ENCODE measurements around the gene AP3D1. TPM values are rescaled to one million over a fixed set of nuclear protein-coding genes. Genes with fewer than 3 reads are reported as not detected.

Gene AP3D1
- total RNA-seq, 1 experiment from 2014 or later, result 75.5 TPM

DNA sequence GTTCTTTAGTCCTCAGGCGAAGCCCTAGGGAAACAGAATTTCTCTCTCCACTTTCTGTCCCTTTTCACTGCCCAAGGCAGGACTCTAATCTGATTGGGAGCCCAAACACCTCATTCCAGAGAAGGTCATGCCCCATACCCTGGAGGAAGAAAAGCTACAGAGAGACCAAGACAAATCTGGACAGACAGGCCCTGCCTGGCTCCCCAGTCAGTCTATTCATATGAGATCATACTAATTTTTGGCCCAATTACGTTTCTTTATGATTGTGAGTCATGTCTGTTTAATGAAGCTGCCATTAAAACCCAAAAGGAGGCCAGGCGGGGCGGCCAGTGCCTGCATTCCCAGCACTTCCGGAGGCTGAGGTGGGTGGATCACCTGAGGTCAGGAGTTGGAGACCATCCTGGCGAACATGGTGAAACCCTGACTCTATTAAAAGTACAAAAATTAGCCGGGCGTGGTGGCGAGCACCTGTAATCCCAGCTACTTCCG, 3.3 kb upstream of the AP3D1 start:
- Histone ChIP-seq H3K4me2 (peak overlapping the region; percentile 58), H3K27ac (peak overlapping the region; percentile 88), H3K36me3 (ENCODE audit: low read depth) (no peaks in the 10 kb centered on the region), H3K27me3 (ENCODE audit: insufficient read depth, low read depth) (no peaks in the 10 kb centered on the region), H3F3A (ENCODE audit: insufficient read depth, low read depth) (peaks cover 24% of the 10 kb centered on the region), H3K79me2 (ENCODE audit: low read depth) (peaks cover 15% of the 10 kb centered on the region), H2AFZ (no peak overlapping the region), H4K20me1 (ENCODE audit: insufficient read depth) (peaks cover 4% of the 10 kb centered on the region), H3K9me2 (ENCODE audit: insufficient read depth) (no peaks in the 10 kb centered on the region), H3K9me3 (ENCODE audit: insufficient read depth, low read depth) (no peaks in the 10 kb centered on the region), H3K4me1 (replicated peaks; ENCODE audit: insufficient read depth) (peaks cover 40% of the 10 kb centered on the region), H3K4me3 (no peak overlapping the region)
- ChIA-PET POLR2A (ENCODE audit: unreplicated experiment) (interaction anchor here (0.6 to 0.7 kb wide), 3 partner anchors 133 to 252 kb away, joined by 3 to 4 read pairs (median 3); no protein-coding TSS in a partner anchor), CTCF (interaction anchor here (0.6 kb wide), 1 partner anchor 15 kb away, joined by 3 read pairs; no protein-coding TSS in a partner anchor)
- no TSS peak for BruUV-seq (replicated peaks)
- DNase-seq, result peak; percentile 78 to 96
- no peak for TF ChIP-seq EZH2 (IDR thresholded peaks at IDR 0.05; ENCODE audit: low read depth)
- TF ChIP-seq, protein P1, sequence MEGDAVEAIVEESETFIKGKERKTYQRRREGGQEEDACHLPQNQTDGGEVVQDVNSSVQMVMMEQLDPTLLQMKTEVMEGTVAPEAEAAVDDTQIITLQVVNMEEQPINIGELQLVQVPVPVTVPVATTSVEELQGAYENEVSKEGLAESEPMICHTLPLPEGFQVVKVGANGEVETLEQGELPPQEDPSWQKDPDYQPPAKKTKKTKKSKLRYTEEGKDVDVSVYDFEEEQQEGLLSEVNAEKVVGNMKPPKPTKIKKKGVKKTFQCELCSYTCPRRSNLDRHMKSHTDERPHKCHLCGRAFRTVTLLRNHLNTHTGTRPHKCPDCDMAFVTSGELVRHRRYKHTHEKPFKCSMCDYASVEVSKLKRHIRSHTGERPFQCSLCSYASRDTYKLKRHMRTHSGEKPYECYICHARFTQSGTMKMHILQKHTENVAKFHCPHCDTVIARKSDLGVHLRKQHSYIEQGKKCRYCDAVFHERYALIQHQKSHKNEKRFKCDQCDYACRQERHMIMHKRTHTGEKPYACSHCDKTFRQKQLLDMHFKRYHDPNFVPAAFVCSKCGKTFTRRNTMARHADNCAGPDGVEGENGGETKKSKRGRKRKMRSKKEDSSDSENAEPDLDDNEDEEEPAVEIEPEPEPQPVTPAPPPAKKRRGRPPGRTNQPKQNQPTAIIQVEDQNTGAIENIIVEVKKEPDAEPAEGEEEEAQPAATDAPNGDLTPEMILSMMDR (conservative IDR thresholded peaks at IDR 0.05), result no peak
- intact Hi-C loops (cut with micrococcal nuclease; ENCODE audit: unreplicated experiment), result loop anchor here (10.0 kb wide), 4 partner anchors 60 to 470 kb away; partner anchors contain the start of genes BTBD2, IZUMO4 and MOB3A

GRCh38 chr19:2150794-2151338, 500 bp downstream of the AP3D1 start:
- CTCF ChIA-PET, result interaction anchor here (0.5 to 1.0 kb wide), 3 partner anchors 35 to 165 kb away, joined by 3 to 4 read pairs (median 4); no protein-coding TSS in a partner anchor
- no peak for TF ChIP-seq EZH2 (IDR thresholded peaks at IDR 0.05; ENCODE audit: low read depth)
- TF ChIP-seq, protein P1 (conservative IDR thresholded peaks at IDR 0.05), result no peak

GRCh38 chr19:2149980-2150793, 1.2 kb downstream of the AP3D1 start:
- Histone ChIP-seq H4K20me1 (ENCODE audit: insufficient read depth) (peaks cover 44% of the 10 kb centered on the region), H3K79me2 (ENCODE audit: low read depth) (peaks cover 60% of the 10 kb centered on the region), H3K27me3 (ENCODE audit: insufficient read depth, low read depth) (no peaks in the 10 kb centered on the region), H3K4me3 (peak overlapping the region; percentile 83), H3K4me1 (replicated peaks; ENCODE audit: insufficient read depth) (peaks cover 37% of the 10 kb centered on the region), H3F3A (ENCODE audit: insufficient read depth, low read depth) (peaks cover 18% of the 10 kb centered on the region), H3K4me2 (peak overlapping the region; percentile 94), H3K9me2 (ENCODE audit: insufficient read depth) (no peaks in the 10 kb centered on the region), H3K9me3 (ENCODE audit: insufficient read depth, low read depth) (no peaks in the 10 kb centered on the region), H3K36me3 (ENCODE audit: low read depth) (no peaks in the 10 kb centered on the region), H3K27ac (peak overlapping the region; percentile 53; the same call in 1 of the 2 replicates), H2AFZ (no peak overlapping the region)
- intact Hi-C loops (cut with micrococcal nuclease; ENCODE audit: unreplicated experiment), result loop anchor here (10.0 kb wide), 4 partner anchors 55 to 475 kb away; partner anchors contain the start of genes BTBD2, IZUMO4 and MOB3A
- ChIA-PET CTCF (interaction anchor here (0.6 kb wide), 1 partner anchor 39 kb away, joined by 3 read pairs; no protein-coding TSS in a partner anchor), POLR2A (ENCODE audit: unreplicated experiment) (interaction anchor here (0.6 to 0.7 kb wide), 2 partner anchors 24 to 85 kb away, joined by 4 to 6 read pairs; no protein-coding TSS in a partner anchor)
- DNase-seq, result peak; percentile 37 to 60
- BruUV-seq (replicated peaks), result no TSS peak
- no peak for TF ChIP-seq EZH2 (IDR thresholded peaks at IDR 0.05; ENCODE audit: low read depth)
- TF ChIP-seq, protein P1 (conservative IDR thresholded peaks at IDR 0.05), result no peak

More at GRCh38 chr19:2150794-2151338, 500 bp downstream of the AP3D1 start:
- H3K4me1 ChIP-seq (replicated peaks; ENCODE audit: insufficient read depth), result peaks cover 43% of the 10 kb centered on the region
- no peaks in the 10 kb centered on the region for H3K9me3 ChIP-seq (ENCODE audit: insufficient read depth, low read depth)
- no peak overlapping the region for H2AFZ ChIP-seq
- TSS peak; percentile 20 for BruUV-seq (replicated peaks)
- H3K27me3 ChIP-seq (ENCODE audit: insufficient read depth, low read depth), result no peaks in the 10 kb centered on the region
- peak in 1 of 2 experiments; percentile 17 for DNase-seq
- H3K4me2 ChIP-seq, result peak overlapping the region; percentile 94
- POLR2A ChIA-PET (ENCODE audit: unreplicated experiment), result interaction anchor here (0.6 to 0.7 kb wide), 2 partner anchors 23 to 85 kb away, joined by 4 to 6 read pairs; no protein-coding TSS in a partner anchor
- H3K9me2 ChIP-seq (ENCODE audit: insufficient read depth), result no peaks in the 10 kb centered on the region
- intact Hi-C loops (cut with micrococcal nuclease; ENCODE audit: unreplicated experiment), result loop anchor here (10.0 kb wide), 4 partner anchors 56 to 474 kb away; partner anchors contain the start of genes BTBD2, IZUMO4 and MOB3A
- peak overlapping the region; percentile 53; the same call in 1 of the 2 replicates for H3K27ac ChIP-seq
- H3K4me3 ChIP-seq, result peak overlapping the region; percentile 83
- peaks cover 38% of the 10 kb centered on the region for H4K20me1 ChIP-seq (ENCODE audit: insufficient read depth)
- peaks cover 24% of the 10 kb centered on the region for H3F3A ChIP-seq (ENCODE audit: insufficient read depth, low read depth)
- no peaks in the 10 kb centered on the region for H3K36me3 ChIP-seq (ENCODE audit: low read depth)
- peaks cover 53% of the 10 kb centered on the region for H3K79me2 ChIP-seq (ENCODE audit: low read depth)

All from PC-9 (cell line).